Activated CD4-positive, alpha-beta T cell treated with anti-CD3 and anti-CD28 coated beads, Interleukin-2, amount 10 ng/mL, durations not matched to agents 24 days and 14 days (primary cell): Measurements from ENCODE around the gene ABHD18. TPM values are rescaled to one million over a fixed set of nuclear protein-coding genes. Genes with fewer than 3 reads are reported as not detected.
"Not testable (repeated sequence)": the region's sequence is repeated elsewhere in the genome, so short reads cannot be mapped to it uniquely, and the experiment has no call there.

Experiments used
- DNase-seq: peaks from one replicate; pipeline ENCODE4 v3.0.0; 2022
- H3K27ac Mint-ChIP-seq: one replicate; pipeline ENCODE4 v1.8.0; 2022; ENCODE audit warnings: mild to moderate bottlenecking, mixed read lengths
- H3K27me3 Mint-ChIP-seq: one replicate; pipeline ENCODE4 v1.8.0; 2022; ENCODE audit warnings: mixed read lengths
- H3K36me3 Mint-ChIP-seq: one replicate; pipeline ENCODE4 v1.8.0; 2022; ENCODE audit warnings: low read depth, mild to moderate bottlenecking, mixed read lengths
- H3K4me1 Mint-ChIP-seq: one replicate; pipeline ENCODE4 v1.8.0; 2021; ENCODE audit warnings: mixed read lengths
- H3K4me3 Mint-ChIP-seq: one replicate; pipeline ENCODE4 v1.8.0; 2022; ENCODE audit warnings: mild to moderate bottlenecking, moderate library complexity, mixed read lengths
- H3K9me3 Mint-ChIP-seq: one replicate; pipeline ENCODE4 v1.8.0; 2021; ENCODE audit warnings: mixed read lengths
- intact Hi-C: fragments of 100-400 bp; cut with micrococcal nuclease; formaldehyde crosslinking; loops from one replicate; pipeline ENCODE4 v1.15.1; 2023
- total RNA-seq: library from RNA; stranded (reverse); gene quantifications from 2 replicates; pipeline ENCODE4 v1.2.3, GENCODE V29; 2022

Gene ABHD18
- total RNA-seq, 1 donor from 2014 or later, result 18.5 TPM

DNA sequence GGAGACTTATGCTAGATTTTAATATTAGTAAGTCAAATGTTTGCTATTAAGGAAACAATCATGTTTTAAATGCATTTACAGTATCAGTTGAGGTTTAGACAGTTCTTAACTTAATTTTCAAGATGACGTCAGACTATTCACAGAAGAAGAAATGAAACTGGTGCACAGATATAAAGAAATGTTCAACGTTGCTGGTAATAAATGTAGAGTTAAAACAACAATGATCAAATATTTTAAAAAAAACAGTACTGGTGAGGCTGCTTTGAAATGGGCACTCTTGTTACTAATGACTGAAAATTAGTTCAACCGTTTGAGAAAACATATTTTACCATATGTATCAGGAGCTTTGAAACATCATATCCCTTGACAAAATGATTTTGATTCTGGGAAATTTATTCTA, 44.2 kb downstream of the ABHD18 start:
- Mint-ChIP-seq H3K36me3 (peaks cover 25% of the 10 kb centered on the region), H3K4me1 (peaks cover 3% of the 10 kb centered on the region), H3K27ac (no peak overlapping the region), H3K4me3 (no peak overlapping the region), H3K27me3 (no peaks in the 10 kb centered on the region), H3K9me3 (no peaks in the 10 kb centered on the region)
- DNase-seq, result no peak
- intact Hi-C loops, result no loop called here

GRCh38 chr4:128025319-128025718, 60.1 kb downstream of the ABHD18 start:
- Mint-ChIP-seq H3K9me3 (no peaks in the 10 kb centered on the region), H3K4me3 (no peak overlapping the region), H3K36me3 (peaks cover 34% of the 10 kb centered on the region), H3K27me3 (no peaks in the 10 kb centered on the region), H3K27ac (no peak overlapping the region), H3K4me1 (peaks cover 1% of the 10 kb centered on the region)
- intact Hi-C loops, result no loop called here
- no peak for DNase-seq

DNA sequence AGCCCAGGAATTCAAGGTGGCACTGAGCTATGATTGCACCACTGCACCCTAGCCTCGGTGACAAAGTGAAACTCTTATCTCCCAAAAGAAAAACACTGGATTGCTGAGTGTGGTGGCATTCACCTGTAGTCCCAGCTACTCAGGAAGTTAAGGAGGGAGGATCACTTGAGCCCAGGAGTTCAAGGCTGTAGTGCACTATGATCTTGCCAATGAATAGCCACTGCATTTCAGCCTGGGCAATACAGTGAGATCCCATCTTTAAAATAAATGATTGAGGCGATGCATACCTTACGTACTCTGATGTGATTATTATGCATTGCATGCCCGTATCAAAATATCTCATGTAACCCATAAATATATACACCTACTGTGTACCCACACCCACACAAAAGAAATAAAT, 64.7 kb downstream of the ABHD18 start:
- H3K27ac Mint-ChIP-seq, result no peak overlapping the region
- H3K36me3 Mint-ChIP-seq, result peaks cover 20% of the 10 kb centered on the region
- H3K4me3 Mint-ChIP-seq, result no peak overlapping the region
- no peaks in the 10 kb centered on the region for H3K27me3 Mint-ChIP-seq
- H3K9me3 Mint-ChIP-seq, result no peaks in the 10 kb centered on the region
- intact Hi-C loops, result no loop called here
- no peak for DNase-seq
- no peaks in the 10 kb centered on the region for H3K4me1 Mint-ChIP-seq

DNA sequence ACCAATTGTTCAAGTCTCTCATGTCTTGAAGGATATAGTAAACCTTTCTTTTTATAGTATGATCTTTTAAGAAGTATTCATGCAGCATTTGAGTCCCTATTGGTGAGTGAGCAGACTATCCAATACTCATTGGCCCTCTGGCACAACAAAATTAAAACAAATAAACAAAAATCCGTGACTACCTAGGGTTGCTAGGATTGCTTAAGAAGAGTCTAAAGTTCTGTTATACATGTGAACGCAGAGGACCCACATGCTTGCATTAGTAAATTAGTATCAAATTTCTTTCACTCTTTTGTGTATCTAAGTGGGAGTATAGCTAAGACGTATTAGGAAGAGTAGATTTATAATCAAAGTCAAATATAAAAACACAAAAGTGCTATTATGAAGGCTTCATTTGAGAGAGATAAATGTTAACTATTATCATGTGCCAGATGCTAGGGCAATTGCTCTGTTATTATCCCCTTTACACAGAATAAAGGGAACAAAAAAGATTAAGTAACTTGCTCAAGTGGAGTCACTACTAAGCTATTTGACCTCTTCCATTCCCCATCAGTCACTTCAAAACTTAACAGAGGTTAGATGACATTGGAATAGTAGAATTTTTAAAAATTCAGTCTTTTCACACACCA, 66.7 kb downstream of the ABHD18 start:
- no peaks in the 10 kb centered on the region for H3K27me3 Mint-ChIP-seq
- no peak overlapping the region for H3K27ac Mint-ChIP-seq
- H3K9me3 Mint-ChIP-seq, result no peaks in the 10 kb centered on the region
- peaks cover 17% of the 10 kb centered on the region for H3K36me3 Mint-ChIP-seq
- no peak for DNase-seq
- no peaks in the 10 kb centered on the region for H3K4me1 Mint-ChIP-seq
- intact Hi-C loops, result no loop called here
- no peak overlapping the region for H3K4me3 Mint-ChIP-seq

GRCh38 chr4:128039568-128039967, 74.4 kb downstream of the ABHD18 start:
- intact Hi-C loops, result no loop called here
- Mint-ChIP-seq H3K27me3 (no peaks in the 10 kb centered on the region), H3K9me3 (no peaks in the 10 kb centered on the region), H3K4me3 (no peak overlapping the region), H3K27ac (no peak overlapping the region), H3K36me3 (no peaks in the 10 kb centered on the region), H3K4me1 (no peaks in the 10 kb centered on the region)
- DNase-seq, result no peak

DNA sequence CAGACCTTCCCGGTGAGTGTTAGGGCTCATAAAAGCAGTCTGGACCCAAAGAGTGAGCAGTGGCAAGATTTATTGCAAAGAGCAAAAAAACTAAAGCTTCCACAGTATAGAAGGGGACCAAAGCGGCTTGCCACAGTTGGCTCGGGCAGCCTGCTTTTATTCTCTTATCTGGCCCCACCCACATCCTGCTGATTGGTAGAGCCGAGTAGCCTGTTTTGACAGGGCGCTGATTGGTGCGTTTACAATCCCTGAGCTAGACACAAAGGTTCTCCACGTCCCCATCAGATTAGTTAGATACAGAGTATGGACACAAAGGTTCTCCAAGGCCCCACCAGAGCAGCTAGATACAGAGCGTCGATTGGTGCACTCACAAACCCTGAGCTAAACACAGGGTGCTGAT, 81.8 kb downstream of the ABHD18 start:
- H3K4me1 Mint-ChIP-seq, H3K27me3 Mint-ChIP-seq, intact Hi-C loops, H3K9me3 Mint-ChIP-seq, H3K36me3 Mint-ChIP-seq, H3K27ac Mint-ChIP-seq, H3K4me3 Mint-ChIP-seq, DNase-seq: not testable (repeated sequence)

- H3K4me1 Mint-ChIP-seq, intact Hi-C loops, H3K9me3 Mint-ChIP-seq, H3K4me3 Mint-ChIP-seq, DNase-seq, H3K27me3 Mint-ChIP-seq, H3K27ac Mint-ChIP-seq, H3K36me3 Mint-ChIP-seq: not testable (repeated sequence)
These were observed 82.3 kb downstream of the ABHD18 start for GRCh38 chr4:128047514-128047913.

DNA sequence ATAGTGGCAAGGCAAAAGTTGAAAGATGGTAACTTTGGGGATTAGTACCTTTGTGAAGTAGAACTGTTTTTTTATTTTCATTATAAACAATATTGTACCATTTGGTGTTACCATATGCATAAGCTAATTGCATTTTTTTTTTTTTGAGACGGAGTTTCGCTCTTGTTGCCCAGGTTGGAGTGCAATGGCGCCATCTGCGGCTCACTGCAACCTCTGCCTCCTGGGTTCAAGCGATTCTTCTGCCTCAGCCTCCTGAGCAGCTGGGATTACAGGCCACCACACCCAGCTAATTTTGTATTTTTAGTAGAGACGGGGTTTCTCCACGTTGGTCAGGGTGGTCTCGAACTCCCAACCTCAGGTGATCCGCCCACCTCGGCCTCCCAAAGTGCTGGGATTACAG, 86.0 kb downstream of the ABHD18 start:
- not testable (repeated sequence) for H3K27me3 Mint-ChIP-seq, H3K27ac Mint-ChIP-seq, H3K36me3 Mint-ChIP-seq, H3K4me3 Mint-ChIP-seq, H3K4me1 Mint-ChIP-seq, H3K9me3 Mint-ChIP-seq
- DNase-seq, result peak; percentile 70
- intact Hi-C loops, result loop anchor here (5.0 kb wide), 1 partner anchor 444 kb away; no protein-coding TSS in a partner anchor

DNA sequence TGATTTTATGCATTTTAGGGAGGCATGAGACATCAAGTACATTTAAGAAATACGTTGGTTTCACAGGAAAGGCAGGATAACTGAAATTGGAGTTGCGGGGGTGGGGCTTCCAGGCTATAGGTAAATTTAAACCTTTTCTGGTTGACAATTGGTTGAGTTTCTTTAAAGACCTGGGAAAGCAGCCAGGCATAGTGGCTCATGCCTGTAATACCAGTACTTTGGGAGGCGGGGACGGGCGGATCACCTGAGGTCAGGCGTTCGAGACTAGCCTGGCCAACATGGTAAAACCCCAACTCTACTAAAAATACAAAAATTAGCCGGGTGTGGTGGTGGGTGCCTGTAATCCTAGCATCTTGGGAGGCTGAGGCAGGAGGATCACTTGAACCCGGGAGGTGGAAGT, 89.7 kb downstream of the ABHD18 start:
- H3K36me3 Mint-ChIP-seq, H3K4me3 Mint-ChIP-seq, H3K27ac Mint-ChIP-seq, H3K4me1 Mint-ChIP-seq, DNase-seq, H3K27me3 Mint-ChIP-seq, H3K9me3 Mint-ChIP-seq: not testable (repeated sequence)
- intact Hi-C loops, result loop anchor here (5.0 kb wide), 1 partner anchor 448 kb away; no protein-coding TSS in a partner anchor

DNA sequence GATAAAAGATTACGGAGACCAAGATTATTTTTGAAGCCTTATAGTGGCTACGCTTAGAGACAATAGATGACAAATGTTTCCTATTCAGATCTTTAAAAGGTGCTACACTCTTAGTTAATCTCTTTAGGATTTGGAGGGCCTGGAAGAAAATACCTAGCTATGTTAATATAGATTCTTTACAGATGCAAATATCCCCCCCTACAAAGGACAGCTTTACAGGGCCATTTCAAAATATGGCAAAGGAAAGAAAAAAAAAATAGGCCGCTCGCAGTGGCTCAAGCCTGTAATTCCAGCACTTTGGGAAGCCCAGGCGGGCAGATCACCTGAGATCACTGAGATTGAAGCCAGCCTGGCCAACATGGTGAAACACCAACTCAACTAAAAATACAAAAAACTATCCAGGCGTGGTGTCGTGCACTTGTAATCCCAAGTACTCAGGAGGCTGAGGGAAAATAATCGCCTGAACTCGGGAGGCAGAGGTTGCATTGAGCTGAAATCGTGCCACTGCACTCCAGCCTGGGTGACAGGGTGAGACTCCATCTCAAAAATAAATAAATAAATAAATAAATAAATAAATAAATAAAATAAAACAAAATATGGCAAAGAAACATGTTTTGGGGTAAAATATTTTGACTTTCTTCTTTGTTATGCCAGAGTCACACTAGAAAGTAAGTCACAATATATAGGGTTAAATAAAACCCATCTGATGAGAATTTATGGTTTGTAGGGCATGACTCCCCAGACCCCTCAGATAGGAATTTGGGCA, 90.4 kb downstream of the ABHD18 start:
- H3K36me3 Mint-ChIP-seq, DNase-seq, H3K4me3 Mint-ChIP-seq, H3K4me1 Mint-ChIP-seq, H3K9me3 Mint-ChIP-seq, intact Hi-C loops, H3K27me3 Mint-ChIP-seq, H3K27ac Mint-ChIP-seq: not testable (repeated sequence)

DNA sequence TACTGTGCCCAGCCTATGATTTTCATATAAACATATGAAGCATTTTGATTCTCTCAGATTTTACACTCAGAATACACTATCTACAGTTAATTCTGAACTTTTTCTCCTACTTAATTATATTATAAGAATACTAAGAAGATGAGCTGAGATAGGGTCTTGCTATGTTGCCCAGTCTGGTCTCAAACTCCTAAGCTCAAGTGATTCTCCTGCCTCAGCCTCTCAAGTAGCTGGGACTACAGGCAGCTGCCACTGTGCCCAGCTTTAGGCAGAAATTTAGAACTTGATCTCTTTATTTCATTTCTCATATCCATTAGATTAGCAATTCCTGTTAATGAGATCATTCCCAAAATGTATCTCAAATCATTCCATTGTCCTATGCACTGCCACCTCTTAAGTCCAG, 91.2 kb downstream of the ABHD18 start:
- H3K27me3 Mint-ChIP-seq, result peaks cover 3% of the 10 kb centered on the region
- intact Hi-C loops, result no loop called here
- no peaks in the 10 kb centered on the region for H3K36me3 Mint-ChIP-seq
- no peak overlapping the region for H3K27ac Mint-ChIP-seq
- DNase-seq, result no peak
- peaks cover 2% of the 10 kb centered on the region for H3K4me1 Mint-ChIP-seq
- H3K9me3 Mint-ChIP-seq, result no peaks in the 10 kb centered on the region
- no peak overlapping the region for H3K4me3 Mint-ChIP-seq

DNA sequence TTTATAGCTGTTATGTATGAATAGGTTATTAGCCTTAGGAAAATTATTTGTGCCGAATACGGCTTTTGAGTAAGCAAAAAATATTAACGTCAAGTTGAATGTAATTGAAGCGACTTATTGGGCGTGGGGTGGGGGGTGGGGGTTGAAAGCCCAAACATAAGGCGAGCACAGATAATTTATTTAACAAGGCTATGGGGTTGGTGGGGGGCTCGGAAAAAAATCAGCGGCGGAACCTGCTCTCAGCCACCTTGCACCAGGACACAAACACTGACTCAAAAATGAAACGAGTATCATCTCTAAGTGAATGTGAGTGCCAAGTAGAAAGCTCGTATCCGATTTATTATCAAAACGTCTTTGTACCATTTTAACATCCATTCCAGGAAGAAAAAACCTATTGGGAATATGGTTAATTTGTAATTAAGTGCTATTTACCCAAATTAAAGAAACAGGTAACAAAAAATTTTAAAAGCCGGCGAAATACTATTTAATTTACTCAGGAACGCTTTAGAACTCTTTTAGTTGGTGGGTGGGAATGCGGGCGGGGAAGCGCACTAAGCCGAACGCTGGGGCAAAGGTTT, 95.0 kb downstream of the ABHD18 start:
- Mint-ChIP-seq H3K9me3 (no peaks in the 10 kb centered on the region), H3K4me3 (peak overlapping the region; percentile 86), H3K27me3 (peaks cover 3% of the 10 kb centered on the region), H3K4me1 (peaks cover 10% of the 10 kb centered on the region), H3K27ac (peak overlapping the region; percentile 94), H3K36me3 (peaks cover 2% of the 10 kb centered on the region)
- no peak for DNase-seq
- intact Hi-C loops, result loop anchor here (2.0 to 10.0 kb wide), 3 partner anchors 277 to 1035 kb away; partner anchors contain the start of genes C4orf33, HSPA4L and SCLT1

DNA sequence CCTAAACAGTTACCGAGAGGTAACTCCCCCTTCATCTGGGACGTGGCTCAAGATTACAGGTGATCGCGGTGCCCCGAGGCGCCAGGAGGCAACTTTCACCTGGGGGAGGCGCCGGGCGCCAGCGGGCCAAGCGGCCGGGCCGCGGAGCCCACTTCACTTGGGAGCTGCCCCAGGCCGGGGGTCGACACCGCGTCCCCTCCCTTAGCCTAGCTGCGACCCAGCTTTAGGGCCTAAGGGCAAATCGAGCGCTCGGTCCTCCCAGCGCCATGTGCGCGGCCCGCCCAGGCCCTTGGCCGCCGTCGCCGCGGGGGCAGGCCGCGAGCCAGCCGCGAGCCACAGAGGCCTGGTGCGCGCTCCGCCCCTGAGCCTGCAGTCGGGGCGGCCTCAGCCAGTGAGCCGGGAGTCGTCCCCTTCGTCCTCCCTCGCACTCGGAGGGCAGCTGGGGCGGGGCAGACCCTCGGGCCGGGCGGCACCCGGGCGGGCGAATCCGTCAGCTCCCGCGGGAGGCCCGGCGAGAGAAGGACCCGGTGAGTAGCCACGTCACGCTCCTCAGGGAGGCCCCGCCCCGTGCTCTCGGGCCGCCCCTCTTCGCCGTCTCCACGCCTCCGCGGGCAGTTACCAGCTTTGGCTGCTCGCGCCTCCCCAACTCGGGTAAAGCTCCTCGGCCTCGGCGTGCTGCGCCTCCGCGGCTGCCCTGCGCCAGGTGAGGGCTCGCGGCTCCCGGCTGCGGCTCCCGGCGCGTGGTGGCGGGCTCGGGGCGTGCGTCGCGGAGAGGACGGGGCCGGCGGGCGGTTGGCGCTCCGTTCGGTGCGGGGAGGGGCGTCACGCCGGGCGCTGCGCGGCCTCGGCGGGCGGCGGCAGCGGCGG, 95.7 kb downstream of the ABHD18 start, which contains the start of gene LARP1B:
TSS of gene LARP1B (plus strand) at position 614 of the 867 bp plus-strand sequence. CDS start 13,640 bp downstream, outside the sequence.
- intact Hi-C loops, result loop anchor here (1.0 to 10.0 kb wide), 6 partner anchors 96 to 1034 kb away; partner anchors contain the start of genes ABHD18, C4orf33, HSPA4L and MFSD8
- no peaks in the 10 kb centered on the region for H3K9me3 Mint-ChIP-seq
- H3K27me3 Mint-ChIP-seq, result peaks cover 3% of the 10 kb centered on the region
- peak within 1 kb of the TSS; percentile 94 for H3K27ac Mint-ChIP-seq
- peak within 1 kb of the TSS; percentile 90 for H3K4me3 Mint-ChIP-seq
- H3K36me3 Mint-ChIP-seq, result peaks cover 2% of the 10 kb centered on the region
- peak; percentile 98 for DNase-seq
- H3K4me1 Mint-ChIP-seq, result peaks cover 11% of the 10 kb centered on the region
